ENCODE data around the gene RASAL1.

Gene RASAL1

DNA sequence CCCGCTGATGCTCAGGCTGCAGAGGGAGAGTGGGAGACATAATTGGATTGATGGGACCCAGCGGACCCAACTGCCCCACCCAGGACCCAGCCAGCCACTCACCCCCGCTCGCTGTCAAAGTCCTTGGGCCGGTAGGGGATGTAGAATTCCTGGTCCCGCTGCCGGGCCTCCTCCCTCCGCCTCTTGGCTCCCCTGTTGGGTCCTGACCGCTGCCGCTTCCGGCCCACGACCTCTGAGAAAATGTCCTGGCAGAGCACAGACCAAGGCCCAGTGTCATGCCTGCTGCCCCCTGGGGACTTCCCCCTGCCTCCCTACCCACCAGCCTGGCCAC lies 27.4 kb upstream of the RASAL1 start:
- Histone ChIP-seq H3K9me3 (ENCODE audit: control insufficient read depth, insufficient read depth, low read depth, low read length) (no peaks in the 10 kb centered on the region), H3K4me1 (ENCODE audit: control insufficient read depth, insufficient read depth, low read length) (no peaks in the 10 kb centered on the region; the same call in 1 of the 2 replicates), H3K36me3 (ENCODE audit: control insufficient read depth in 2 of 2, insufficient read depth in 1 of 2, low read length in 2 of 2) (peaks cover 5 to 88% of the 10 kb centered on the region in 2 experiments; a peak in 2 of 3 replicates), H3K27ac (ENCODE audit: extremely low read depth, low read depth, low read length) (no peak overlapping the region), H3K4me3 (ENCODE audit: low read depth, low read length) (no peak overlapping the region)
- POLR2A ChIA-PET = no interaction called here
- CTCF ChIA-PET = interaction anchor here (0.6 to 1.9 kb wide), 3 partner anchors 11 to 114 kb away, joined by 4 to 13 read pairs (median 9); no protein-coding TSS in a partner anchor
- TF ChIP-seq ZBTB48 (tag by site-specific recombination; IDR thresholded peaks at IDR 0.05) (no peak), ZNF610 (tag by site-specific recombination; IDR thresholded peaks at IDR 0.05; ENCODE audit: borderline replicate concordance) (no peak), PRDM2 (tag by site-specific recombination; IDR thresholded peaks at IDR 0.05; ENCODE audit: borderline replicate concordance) (no peak), ZNF221 (tag by site-specific recombination; IDR thresholded peaks at IDR 0.05; ENCODE audit: borderline replicate concordance) (no peak), ZNF239 (tag by site-specific recombination; IDR thresholded peaks at IDR 0.05) (no peak), TCF7L2 (IDR thresholded peaks at IDR 0.05; ENCODE audit: borderline replicate concordance, low read depth, low read length) (no peak), MZF1 (tag by site-specific recombination; IDR thresholded peaks at IDR 0.05; ENCODE audit: borderline replicate concordance) (no peak), ZNF248 (tag by site-specific recombination; IDR thresholded peaks at IDR 0.05) (no peak), ZNF629 (tag by site-specific recombination; IDR thresholded peaks at IDR 0.05) (no peak), PATZ1 (tag by site-specific recombination; IDR thresholded peaks at IDR 0.05) (no peak), ZNF266 (tag by site-specific recombination; IDR thresholded peaks at IDR 0.05; ENCODE audit: low read depth) (no peak), SP3 (tag by site-specific recombination; IDR thresholded peaks at IDR 0.05) (no peak), ZNF394 (tag by site-specific recombination; IDR thresholded peaks at IDR 0.05; ENCODE audit: borderline replicate concordance) (no peak), ZBTB7A (tag by site-specific recombination; IDR thresholded peaks at IDR 0.05; ENCODE audit: low read depth) (no peak), ZNF747 (tag by site-specific recombination; IDR thresholded peaks at IDR 0.05) (no peak), ZNF704 (tag by site-specific recombination; IDR thresholded peaks at IDR 0.05) (no peak), HOXA7 (CRISPR knock-in tag; IDR thresholded peaks at IDR 0.05; ENCODE audit: borderline replicate concordance) (no peak)
- TF ChIP-seq, protein P1, sequence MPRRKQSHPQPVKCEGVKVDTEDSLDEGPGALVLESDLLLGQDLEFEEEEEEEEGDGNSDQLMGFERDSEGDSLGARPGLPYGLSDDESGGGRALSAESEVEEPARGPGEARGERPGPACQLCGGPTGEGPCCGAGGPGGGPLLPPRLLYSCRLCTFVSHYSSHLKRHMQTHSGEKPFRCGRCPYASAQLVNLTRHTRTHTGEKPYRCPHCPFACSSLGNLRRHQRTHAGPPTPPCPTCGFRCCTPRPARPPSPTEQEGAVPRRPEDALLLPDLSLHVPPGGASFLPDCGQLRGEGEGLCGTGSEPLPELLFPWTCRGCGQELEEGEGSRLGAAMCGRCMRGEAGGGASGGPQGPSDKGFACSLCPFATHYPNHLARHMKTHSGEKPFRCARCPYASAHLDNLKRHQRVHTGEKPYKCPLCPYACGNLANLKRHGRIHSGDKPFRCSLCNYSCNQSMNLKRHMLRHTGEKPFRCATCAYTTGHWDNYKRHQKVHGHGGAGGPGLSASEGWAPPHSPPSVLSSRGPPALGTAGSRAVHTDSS (tag by site-specific recombination; IDR thresholded peaks at IDR 0.05) = no peak
- TF ChIP-seq, protein P2, sequence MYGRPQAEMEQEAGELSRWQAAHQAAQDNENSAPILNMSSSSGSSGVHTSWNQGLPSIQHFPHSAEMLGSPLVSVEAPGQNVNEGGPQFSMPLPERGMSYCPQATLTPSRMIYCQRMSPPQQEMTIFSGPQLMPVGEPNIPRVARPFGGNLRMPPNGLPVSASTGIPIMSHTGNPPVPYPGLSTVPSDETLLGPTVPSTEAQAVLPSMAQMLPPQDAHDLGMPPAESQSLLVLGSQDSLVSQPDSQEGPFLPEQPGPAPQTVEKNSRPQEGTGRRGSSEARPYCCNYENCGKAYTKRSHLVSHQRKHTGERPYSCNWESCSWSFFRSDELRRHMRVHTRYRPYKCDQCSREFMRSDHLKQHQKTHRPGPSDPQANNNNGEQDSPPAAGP (tag by site-specific recombination; IDR thresholded peaks at IDR 0.05) = no peak
- TF ChIP-seq, protein P3, sequence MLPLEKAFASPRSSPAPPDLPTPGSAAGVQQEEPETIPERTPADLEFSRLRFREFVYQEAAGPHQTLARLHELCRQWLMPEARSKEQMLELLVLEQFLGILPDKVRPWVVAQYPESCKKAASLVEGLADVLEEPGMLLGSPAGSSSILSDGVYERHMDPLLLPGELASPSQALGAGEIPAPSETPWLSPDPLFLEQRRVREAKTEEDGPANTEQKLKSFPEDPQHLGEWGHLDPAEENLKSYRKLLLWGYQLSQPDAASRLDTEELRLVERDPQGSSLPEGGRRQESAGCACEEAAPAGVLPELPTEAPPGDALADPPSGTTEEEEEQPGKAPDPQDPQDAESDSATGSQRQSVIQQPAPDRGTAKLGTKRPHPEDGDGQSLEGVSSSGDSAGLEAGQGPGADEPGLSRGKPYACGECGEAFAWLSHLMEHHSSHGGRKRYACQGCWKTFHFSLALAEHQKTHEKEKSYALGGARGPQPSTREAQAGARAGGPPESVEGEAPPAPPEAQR (tag by site-specific recombination; IDR thresholded peaks at IDR 0.05) = no peak
